ENCODE results near the gene GPR176.
A peak's percentile ranks its signal among the peaks of the same experiment; 100 is the strongest.

GPR176 gene

DNA sequence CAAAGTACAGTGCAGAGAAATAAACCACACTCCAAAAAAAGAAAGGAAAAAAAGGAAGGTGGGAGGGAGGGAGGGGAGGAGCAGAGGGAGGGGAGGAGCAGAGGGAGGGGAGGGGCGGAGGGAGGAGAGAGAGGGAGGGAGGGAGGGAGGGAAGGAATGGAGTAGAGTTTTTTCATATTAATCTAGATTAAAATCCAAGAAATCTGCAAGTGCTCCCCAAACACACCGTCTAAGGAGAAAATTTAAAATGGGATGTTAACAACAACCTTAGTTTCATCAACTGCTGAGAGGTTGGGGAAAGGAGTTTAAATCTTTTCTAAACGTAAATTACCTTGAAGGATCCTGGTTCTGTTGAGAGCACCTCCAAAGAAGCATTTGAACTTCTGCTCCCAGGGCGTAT lies 144.0 kb downstream of the GPR176 start:
- POLR2A ChIA-PET = no interaction called here
- TF ChIP-seq ZNF384 (IDR thresholded peaks at IDR 0.05) (no peak), HDGF (IDR thresholded peaks at IDR 0.05; ENCODE audit: borderline replicate concordance) (no peak), ARNT (IDR thresholded peaks at IDR 0.05) (no peak), NFRKB (IDR thresholded peaks at IDR 0.05) (no peak)

DNA sequence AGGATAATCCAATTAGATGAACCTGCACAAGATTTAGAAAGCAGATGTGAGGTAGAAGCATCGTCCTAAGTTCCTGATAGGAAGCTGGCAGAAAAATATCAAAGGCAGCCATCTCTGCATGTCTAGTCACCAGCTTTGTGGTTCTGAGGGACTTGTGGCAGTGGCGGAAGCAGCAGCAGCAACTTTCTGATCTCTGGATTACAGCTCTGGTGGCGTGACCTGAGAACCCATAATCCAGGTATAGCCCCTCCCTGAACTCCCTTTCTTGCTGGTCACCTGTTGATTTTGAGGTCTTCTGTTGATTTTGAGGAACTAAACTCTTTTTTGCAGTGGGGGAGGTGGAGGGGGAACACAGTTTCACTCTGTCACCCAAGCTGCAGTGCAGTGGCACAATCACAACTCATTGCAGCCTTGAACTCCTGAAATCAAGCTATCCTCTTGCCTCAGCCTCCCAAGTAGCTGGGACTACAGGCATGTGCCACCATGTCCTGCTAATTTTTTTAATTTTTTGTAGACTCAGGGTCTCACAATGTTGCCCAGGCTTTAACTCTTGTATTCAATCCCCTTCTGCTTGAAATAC lies 145.3 kb downstream of the GPR176 start:
- TF ChIP-seq BHLHE40 (IDR thresholded peaks at IDR 0.05; ENCODE audit: borderline replicate concordance) (no peak), LEF1 (IDR thresholded peaks at IDR 0.05; ENCODE audit: borderline replicate concordance) (no peak), FOXM1 (IDR thresholded peaks at IDR 0.05; ENCODE audit: borderline replicate concordance) (no peak), ELF4 (IDR thresholded peaks at IDR 0.05) (no peak), SUZ12 (IDR thresholded peaks at IDR 0.05) (no peak), NFRKB (IDR thresholded peaks at IDR 0.05) (no peak), FOXK2 (IDR thresholded peaks at IDR 0.05) (no peak), TARDBP (IDR thresholded peaks at IDR 0.05) (no peak), FOXA1 (IDR thresholded peaks at IDR 0.05) (no peak), SP1 (IDR thresholded peaks at IDR 0.05) (no peak), ZNF384 (IDR thresholded peaks at IDR 0.05) (no peak)
- TF ChIP-seq, protein P1, sequence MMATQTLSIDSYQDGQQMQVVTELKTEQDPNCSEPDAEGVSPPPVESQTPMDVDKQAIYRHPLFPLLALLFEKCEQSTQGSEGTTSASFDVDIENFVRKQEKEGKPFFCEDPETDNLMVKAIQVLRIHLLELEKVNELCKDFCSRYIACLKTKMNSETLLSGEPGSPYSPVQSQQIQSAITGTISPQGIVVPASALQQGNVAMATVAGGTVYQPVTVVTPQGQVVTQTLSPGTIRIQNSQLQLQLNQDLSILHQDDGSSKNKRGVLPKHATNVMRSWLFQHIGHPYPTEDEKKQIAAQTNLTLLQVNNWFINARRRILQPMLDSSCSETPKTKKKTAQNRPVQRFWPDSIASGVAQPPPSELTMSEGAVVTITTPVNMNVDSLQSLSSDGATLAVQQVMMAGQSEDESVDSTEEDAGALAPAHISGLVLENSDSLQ (IDR thresholded peaks at IDR 0.05) = no peak
- CTCF ChIA-PET = no interaction called here
- no peak for DNase-seq (ENCODE audit: extremely low spot score)
- POLR2A ChIA-PET = no interaction called here

More for the DNA sequence above, 144.0 kb downstream of the GPR176 start:
- CTCF ChIA-PET = no interaction called here
- DNase-seq (ENCODE audit: extremely low spot score) = no peak

DNA sequence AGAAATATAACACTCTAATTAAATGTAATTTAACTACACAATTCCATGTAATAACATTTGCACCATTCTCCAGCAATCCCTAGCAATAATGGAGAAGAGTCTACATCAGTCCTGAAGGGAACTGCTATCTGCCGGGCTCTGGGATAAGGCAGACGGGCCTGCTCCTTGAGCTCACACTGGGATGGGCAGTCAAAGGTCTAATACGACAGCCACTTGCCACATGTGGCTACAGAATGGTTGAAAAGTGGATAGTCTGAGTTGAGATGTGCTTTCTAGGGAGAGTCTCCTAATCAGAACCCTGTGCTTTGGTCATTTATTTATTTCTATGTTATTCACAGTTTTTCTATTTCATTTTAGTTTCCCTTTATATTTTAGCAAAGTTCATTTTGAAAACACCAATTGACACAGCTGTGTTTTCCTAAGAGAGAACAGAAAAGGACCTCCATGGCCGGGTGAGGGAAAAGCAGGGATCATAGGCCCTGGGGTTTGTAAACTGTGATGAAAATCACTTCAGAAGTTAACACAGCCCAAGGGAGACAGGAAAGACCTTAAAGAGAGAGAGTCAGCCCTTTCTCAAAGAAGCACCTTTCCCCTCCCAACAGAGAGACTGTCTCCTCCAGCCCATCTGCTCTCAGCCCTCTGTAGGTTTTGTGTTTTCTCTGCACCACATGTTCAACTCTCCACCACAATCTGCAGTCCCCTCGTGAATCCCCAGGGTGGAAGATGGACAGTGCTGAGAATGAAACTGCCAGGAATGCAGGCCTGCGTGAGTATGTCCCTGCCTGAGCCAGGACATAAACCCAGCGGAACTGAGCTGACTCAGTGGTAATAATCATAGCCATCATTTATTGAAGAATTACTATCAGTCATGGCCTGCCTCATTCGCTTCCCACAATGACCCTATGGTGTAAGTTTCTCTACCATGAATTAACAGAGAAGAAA lies 149.0 kb downstream of the GPR176 start:
- POLR2A ChIA-PET = no interaction called here

DNA sequence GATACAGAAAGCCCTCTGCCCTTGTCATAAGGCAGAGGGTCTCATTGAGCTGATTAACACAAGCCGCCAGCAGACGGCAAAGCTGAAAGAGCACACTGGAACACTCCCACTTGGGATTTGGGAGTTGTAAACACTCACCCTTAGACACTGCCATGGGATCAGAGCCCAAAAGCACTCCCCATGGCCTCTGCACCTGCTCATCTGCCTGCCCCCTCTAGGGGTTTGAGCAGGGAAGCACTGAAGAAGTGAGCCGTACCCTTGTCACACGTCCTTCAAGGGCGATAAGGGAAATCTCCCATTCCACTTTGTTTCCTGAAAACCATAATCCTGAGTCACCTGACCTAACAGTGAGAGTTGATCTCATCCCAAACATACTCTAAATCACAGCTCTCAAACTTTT lies 152.1 kb downstream of the GPR176 start:
- ChIA-PET CTCF (interaction anchor here (2.4 kb wide), 1 partner anchor 11 kb away, joined by 12 read pairs; no protein-coding TSS in a partner anchor), POLR2A (no interaction called here)
- TF ChIP-seq TARDBP (IDR thresholded peaks at IDR 0.05) (no peak), SUZ12 (IDR thresholded peaks at IDR 0.05) (no peak), BHLHE40 (IDR thresholded peaks at IDR 0.05; ENCODE audit: borderline replicate concordance) (no peak), FOXK2 (IDR thresholded peaks at IDR 0.05) (no peak)
- DNase-seq (ENCODE audit: extremely low spot score) = no peak

More for the DNA sequence above, 149.0 kb downstream of the GPR176 start:
- DNase-seq (ENCODE audit: extremely low spot score) = no peak
- CTCF ChIA-PET = no interaction called here
- TF ChIP-seq SP1 (IDR thresholded peaks at IDR 0.05) = no peak
- TF ChIP-seq FOXK2 (IDR thresholded peaks at IDR 0.05) = no peak
- no peak for TF ChIP-seq CTBP1 (IDR thresholded peaks at IDR 0.05; ENCODE audit: borderline replicate concordance)
- TF ChIP-seq ZNF384 (IDR thresholded peaks at IDR 0.05) = no peak
- TF ChIP-seq HDGF (IDR thresholded peaks at IDR 0.05; ENCODE audit: borderline replicate concordance) = no peak
- no peak for TF ChIP-seq LEF1 (IDR thresholded peaks at IDR 0.05; ENCODE audit: borderline replicate concordance)

DNA sequence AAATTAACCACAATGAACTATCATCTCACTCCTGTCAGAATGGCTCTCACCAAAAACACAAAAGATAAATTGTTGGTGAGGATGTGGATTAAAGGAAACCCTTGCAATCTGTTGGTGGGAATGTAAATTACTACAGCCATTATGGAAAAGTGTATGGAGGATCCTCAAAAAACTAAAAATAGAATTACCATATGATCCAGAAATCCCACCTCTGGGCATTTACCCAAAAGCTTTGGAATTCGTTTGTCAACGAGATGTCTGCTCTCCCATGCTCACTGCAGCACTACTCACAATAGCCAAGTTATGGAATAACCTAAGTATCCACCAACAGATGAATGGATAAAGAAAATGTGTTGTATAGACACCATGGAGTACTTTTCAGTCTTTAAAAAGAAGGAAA lies 159.1 kb downstream of the GPR176 start:
- DNase-seq (ENCODE audit: extremely low spot score) = no peak
- POLR2A ChIA-PET = no interaction called here
- TF ChIP-seq, protein P1 (IDR thresholded peaks at IDR 0.05) = no peak
- TF ChIP-seq ELF4 (IDR thresholded peaks at IDR 0.05) (no peak), NFRKB (IDR thresholded peaks at IDR 0.05) (no peak), SP1 (IDR thresholded peaks at IDR 0.05) (no peak), FOXK2 (IDR thresholded peaks at IDR 0.05) (no peak), L3MBTL2 (conservative IDR thresholded peaks at IDR 0.05) (no peak), BHLHE40 (IDR thresholded peaks at IDR 0.05; ENCODE audit: borderline replicate concordance) (no peak), FOXM1 (IDR thresholded peaks at IDR 0.05; ENCODE audit: borderline replicate concordance) (no peak), FOXA1 (IDR thresholded peaks at IDR 0.05) (no peak), LEF1 (IDR thresholded peaks at IDR 0.05; ENCODE audit: borderline replicate concordance) (no peak)
- CTCF ChIA-PET = no interaction called here

DNA sequence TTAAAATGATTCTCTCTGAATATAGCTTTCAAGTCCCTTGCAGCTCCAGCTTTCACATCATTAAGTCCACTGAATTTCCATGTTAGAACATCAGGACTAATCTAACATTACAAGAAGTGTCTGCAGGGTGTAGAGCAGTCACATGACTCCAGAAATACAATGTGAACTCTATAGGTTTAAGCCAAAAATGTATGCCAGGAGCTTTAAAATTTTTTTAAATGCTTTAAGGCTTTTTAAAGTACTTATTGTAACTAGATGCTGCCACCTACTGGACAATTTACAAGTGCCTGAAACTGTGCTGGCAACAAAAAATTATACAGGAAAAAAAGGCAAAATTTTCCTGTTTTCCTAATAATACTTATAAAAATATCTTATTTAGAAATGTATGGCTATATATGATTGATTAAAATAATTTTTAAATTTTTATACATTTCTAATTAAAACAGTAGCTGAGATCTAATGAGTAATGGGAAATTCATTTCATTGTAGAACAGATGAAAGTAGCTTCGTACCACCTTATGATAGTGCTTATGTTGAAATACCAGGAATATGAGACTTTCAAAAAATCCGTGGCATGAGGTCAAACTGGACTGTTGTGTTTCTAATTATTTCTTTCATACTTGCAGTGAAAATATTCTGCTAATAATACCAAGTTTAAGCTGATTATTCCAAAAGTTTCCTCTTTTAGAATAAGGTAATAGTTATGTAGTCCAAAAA lies 163.1 kb downstream of the GPR176 start:
- CTCF ChIA-PET = interaction anchor here (0.6 to 3.3 kb wide), 20 partner anchors 9 to 1057 kb away, joined by 3 to 25 read pairs (median 3); no protein-coding TSS in a partner anchor
- TF ChIP-seq FOXM1 (IDR thresholded peaks at IDR 0.05; ENCODE audit: borderline replicate concordance) (no peak), ZNF384 (IDR thresholded peaks at IDR 0.05) (no peak), HDGF (IDR thresholded peaks at IDR 0.05; ENCODE audit: borderline replicate concordance) (no peak), SUZ12 (IDR thresholded peaks at IDR 0.05) (no peak), NFRKB (IDR thresholded peaks at IDR 0.05) (no peak), FOXK2 (IDR thresholded peaks at IDR 0.05) (no peak), CTBP1 (IDR thresholded peaks at IDR 0.05; ENCODE audit: borderline replicate concordance) (no peak), TARDBP (IDR thresholded peaks at IDR 0.05) (no peak)
- POLR2A ChIA-PET = no interaction called here
- DNase-seq (ENCODE audit: extremely low spot score) = peak; percentile 7

DNA sequence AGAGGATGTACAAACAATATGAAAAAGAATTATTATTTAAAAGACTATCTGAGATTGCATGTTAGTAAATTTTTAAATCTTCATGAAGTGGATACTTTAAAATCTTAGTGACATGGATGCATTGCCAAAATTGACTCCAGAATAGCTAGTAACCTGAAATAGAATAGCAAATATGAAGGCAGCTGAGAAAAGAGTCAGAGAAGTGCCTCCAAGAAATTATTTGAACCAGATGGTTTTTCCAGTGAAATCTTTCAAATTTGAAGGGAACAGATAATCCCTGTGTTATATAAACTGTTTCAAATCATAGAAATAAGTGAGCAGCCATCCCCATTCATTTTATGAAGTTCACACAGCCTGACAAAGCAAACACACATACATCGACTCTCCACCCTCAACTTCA lies 167.1 kb downstream of the GPR176 start:
- DNase-seq (ENCODE audit: extremely low spot score) = no peak
- POLR2A ChIA-PET = no interaction called here
- CTCF ChIA-PET = no interaction called here
- TF ChIP-seq ELF4 (IDR thresholded peaks at IDR 0.05) = no peak
- no peak for TF ChIP-seq NFRKB (IDR thresholded peaks at IDR 0.05)
- TF ChIP-seq HDGF (IDR thresholded peaks at IDR 0.05; ENCODE audit: borderline replicate concordance) = no peak
- no peak for TF ChIP-seq ZNF384 (IDR thresholded peaks at IDR 0.05)
- TF ChIP-seq L3MBTL2 (conservative IDR thresholded peaks at IDR 0.05) = no peak
- TF ChIP-seq FOXM1 (IDR thresholded peaks at IDR 0.05; ENCODE audit: borderline replicate concordance) = no peak
- no peak for TF ChIP-seq SP1 (IDR thresholded peaks at IDR 0.05)
- no peak for TF ChIP-seq TARDBP (IDR thresholded peaks at IDR 0.05)
- TF ChIP-seq SUZ12 (IDR thresholded peaks at IDR 0.05) = no peak
- TF ChIP-seq, protein P1 (IDR thresholded peaks at IDR 0.05) = no peak
- no peak for TF ChIP-seq FOXA1 (IDR thresholded peaks at IDR 0.05)

All from HEK293T (cell line).